Measurements from ENCODE around the gene PRR15L. TPM values are rescaled to one million over a fixed set of nuclear protein-coding genes. Genes with fewer than 3 reads are reported as not detected.

The PRR15L gene
- total and polyA plus RNA-seq, 2 donors (not counting 1 experiment from before 2014, with no cell fraction given), result not detected

GRCh38 chr17:47945529-47946508 is 11.9 kb downstream of the PRR15L start:
- H3K36me3 ChIP-seq (replicated peaks in 1 of 2; ENCODE audit: control extremely low read depth in 1 of 2, control insufficient read depth in 1 of 2, extremely low read depth in 1 of 2, insufficient read depth in 2 of 2, low read length in 1 of 2), result peaks cover 0 to 28% of the 10 kb centered on the region in 2 experiments
- peaks cover 6% of the 10 kb centered on the region for H3K79me2 ChIP-seq (ENCODE audit: control insufficient read depth, insufficient read depth, low read length)
- no peak overlapping the region for H2AFZ ChIP-seq (ENCODE audit: insufficient read depth, low read depth, low read length, poor library complexity, severe bottlenecking)
- no peak overlapping the region for H3K4me3 Mint-ChIP-seq
- H3K4me2 ChIP-seq (replicated peaks; ENCODE audit: low read depth, low read length, poor library complexity, severe bottlenecking), result no peak overlapping the region
- no peak overlapping the region for H3K4me3 ChIP-seq (ENCODE audit: control extremely low read depth in 1 of 5, extremely low read depth in 1 of 5, insufficient read depth in 1 of 5, low read depth in 2 of 5, low read length in 4 of 5)
- peaks cover 24 to 36% of the 10 kb centered on the region in 2 donors for H3K4me1 ChIP-seq (ENCODE audit: control insufficient read depth in 2 of 2, insufficient read depth in 2 of 2, low read length in 2 of 2)
- ChIA-PET POLR2A (no interaction called here), CTCF (interaction anchor here (0.6 to 10.4 kb wide), 13 partner anchors 9 to 803 kb away, joined by 3 to 155 read pairs (median 5); partner anchors contain the start of genes CDK5RAP3 and SCRN2)
- intact Hi-C loops (cut with micrococcal nuclease), result no loop called here
- 96% methylated on average over 10 of the region's 10 CpGs for whole genome bisulfite sequencing (ENCODE audit: insufficient coverage)
- no peaks in the 10 kb centered on the region for H3K27me3 Mint-ChIP-seq
- H3K27ac ChIP-seq (ENCODE audit: low read length in 2 of 2), result no peak overlapping the region
- H3K9ac ChIP-seq (ENCODE audit: low read length), result no peak overlapping the region
- no peak overlapping the region for H3K27ac Mint-ChIP-seq
- peaks cover 45% of the 10 kb centered on the region for H3K4me1 Mint-ChIP-seq
- H3K9me3 ChIP-seq (ENCODE audit: control extremely low read depth in 1 of 3, control insufficient read depth in 2 of 3, insufficient read depth in 1 of 3, low read length in 2 of 3), result no peaks in the 10 kb centered on the region
- TF ChIP-seq, protein P1, sequence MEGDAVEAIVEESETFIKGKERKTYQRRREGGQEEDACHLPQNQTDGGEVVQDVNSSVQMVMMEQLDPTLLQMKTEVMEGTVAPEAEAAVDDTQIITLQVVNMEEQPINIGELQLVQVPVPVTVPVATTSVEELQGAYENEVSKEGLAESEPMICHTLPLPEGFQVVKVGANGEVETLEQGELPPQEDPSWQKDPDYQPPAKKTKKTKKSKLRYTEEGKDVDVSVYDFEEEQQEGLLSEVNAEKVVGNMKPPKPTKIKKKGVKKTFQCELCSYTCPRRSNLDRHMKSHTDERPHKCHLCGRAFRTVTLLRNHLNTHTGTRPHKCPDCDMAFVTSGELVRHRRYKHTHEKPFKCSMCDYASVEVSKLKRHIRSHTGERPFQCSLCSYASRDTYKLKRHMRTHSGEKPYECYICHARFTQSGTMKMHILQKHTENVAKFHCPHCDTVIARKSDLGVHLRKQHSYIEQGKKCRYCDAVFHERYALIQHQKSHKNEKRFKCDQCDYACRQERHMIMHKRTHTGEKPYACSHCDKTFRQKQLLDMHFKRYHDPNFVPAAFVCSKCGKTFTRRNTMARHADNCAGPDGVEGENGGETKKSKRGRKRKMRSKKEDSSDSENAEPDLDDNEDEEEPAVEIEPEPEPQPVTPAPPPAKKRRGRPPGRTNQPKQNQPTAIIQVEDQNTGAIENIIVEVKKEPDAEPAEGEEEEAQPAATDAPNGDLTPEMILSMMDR (IDR thresholded peaks at IDR 0.05), result no peak
- no peak for TF ChIP-seq EZH2 (IDR thresholded peaks at IDR 0.05; ENCODE audit: borderline replicate concordance, insufficient read depth, low read depth, low read length, poor library complexity, severe bottlenecking)
- no peaks in the 10 kb centered on the region for H3K27me3 ChIP-seq (replicated peaks in 1 of 4; ENCODE audit: control extremely low read depth in 1 of 4, control insufficient read depth in 3 of 4, insufficient read depth in 4 of 4, low read length in 3 of 4)
- DNase-seq, result no peak
- ATAC-seq (ENCODE audit: low read depth), result no peak
- H4K20me1 ChIP-seq (ENCODE audit: control insufficient read depth, insufficient read depth, low read length, poor library complexity, severe bottlenecking), result no peaks in the 10 kb centered on the region
- no peaks in the 10 kb centered on the region for H3K9me3 Mint-ChIP-seq (ENCODE audit: insufficient read depth)

DNA sequence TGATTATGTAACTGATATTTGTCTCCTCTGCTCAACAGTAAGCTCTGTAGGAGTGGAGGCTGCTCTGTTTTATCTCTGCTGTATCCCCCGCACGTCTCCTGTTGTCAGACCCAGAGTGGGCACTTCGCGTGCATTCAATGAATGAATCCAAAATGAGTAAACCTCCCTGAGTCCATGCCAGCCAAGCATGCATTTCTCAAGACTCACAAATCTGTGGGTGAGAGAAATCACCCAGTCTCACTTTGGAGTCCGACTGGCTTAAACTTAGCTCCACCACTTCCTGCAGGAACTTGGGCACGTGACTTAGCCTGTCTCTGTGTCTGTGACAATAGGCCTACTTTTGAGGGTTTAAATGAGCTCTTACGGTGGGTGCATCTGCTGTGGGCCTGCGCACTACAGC is 12.6 kb downstream of the PRR15L start:
- no peaks in the 10 kb centered on the region for H3K27me3 Mint-ChIP-seq
- ATAC-seq (ENCODE audit: low read depth), result no peak
- Histone ChIP-seq H4K20me1 (ENCODE audit: control insufficient read depth, insufficient read depth, low read length, poor library complexity, severe bottlenecking) (no peaks in the 10 kb centered on the region), H3K9me3 (ENCODE audit: control extremely low read depth in 1 of 3, control insufficient read depth in 2 of 3, insufficient read depth in 1 of 3, low read length in 2 of 3) (no peaks in the 10 kb centered on the region), H3K4me1 (ENCODE audit: control insufficient read depth in 2 of 2, insufficient read depth in 2 of 2, low read length in 2 of 2) (peaks cover 25 to 39% of the 10 kb centered on the region in 2 donors), H3K79me2 (ENCODE audit: control insufficient read depth, insufficient read depth, low read length) (peaks cover 7% of the 10 kb centered on the region), H3K4me3 (ENCODE audit: control extremely low read depth in 1 of 5, extremely low read depth in 1 of 5, insufficient read depth in 1 of 5, low read depth in 2 of 5, low read length in 4 of 5) (no peak overlapping the region), H3K27me3 (replicated peaks in 1 of 4; ENCODE audit: control extremely low read depth in 1 of 4, control insufficient read depth in 3 of 4, insufficient read depth in 4 of 4, low read length in 3 of 4) (no peaks in the 10 kb centered on the region), H3K36me3 (replicated peaks in 1 of 2; ENCODE audit: control extremely low read depth in 1 of 2, control insufficient read depth in 1 of 2, extremely low read depth in 1 of 2, insufficient read depth in 2 of 2, low read length in 1 of 2) (peaks cover 0 to 28% of the 10 kb centered on the region in 2 experiments), H3K4me2 (replicated peaks; ENCODE audit: low read depth, low read length, poor library complexity, severe bottlenecking) (no peak overlapping the region), H2AFZ (ENCODE audit: insufficient read depth, low read depth, low read length, poor library complexity, severe bottlenecking) (no peak overlapping the region), H3K9ac (ENCODE audit: low read length) (no peak overlapping the region), H3K27ac (ENCODE audit: low read length in 2 of 2) (no peak overlapping the region)
- no peak overlapping the region for H3K27ac Mint-ChIP-seq
- DNase-seq, result no peak
- POLR2A ChIA-PET, result no interaction called here
- H3K4me1 Mint-ChIP-seq, result peaks cover 48% of the 10 kb centered on the region
- TF ChIP-seq, protein P1 (IDR thresholded peaks at IDR 0.05), result no peak
- no peak for TF ChIP-seq EZH2 (IDR thresholded peaks at IDR 0.05; ENCODE audit: borderline replicate concordance, insufficient read depth, low read depth, low read length, poor library complexity, severe bottlenecking)
- no peaks in the 10 kb centered on the region for H3K9me3 Mint-ChIP-seq (ENCODE audit: insufficient read depth)
- H3K4me3 Mint-ChIP-seq, result no peak overlapping the region
- 84% methylated on average over 4 of the region's 8 CpGs for WGBS (ENCODE audit: insufficient coverage)
- intact Hi-C loops (cut with micrococcal nuclease), result no loop called here
- CTCF ChIA-PET, result interaction anchor here (0.9 to 10.4 kb wide), 5 partner anchors 10 to 173 kb away, joined by 3 to 155 read pairs (median 4); partner anchors contain the start of gene CDK5RAP3

All from B cell (primary cell).